ENCODE results near the gene PLA2G1B. TPM values are rescaled to one million over a fixed set of nuclear protein-coding genes. Genes with fewer than 3 reads are reported as not detected.

Gene PLA2G1B
- total and polyA plus RNA-seq, 2 of the 13 experiments (the other 11 are each of a cell fraction or from before 2014, with no cell fraction given), result 0.33 to 1.4 TPM

DNA sequence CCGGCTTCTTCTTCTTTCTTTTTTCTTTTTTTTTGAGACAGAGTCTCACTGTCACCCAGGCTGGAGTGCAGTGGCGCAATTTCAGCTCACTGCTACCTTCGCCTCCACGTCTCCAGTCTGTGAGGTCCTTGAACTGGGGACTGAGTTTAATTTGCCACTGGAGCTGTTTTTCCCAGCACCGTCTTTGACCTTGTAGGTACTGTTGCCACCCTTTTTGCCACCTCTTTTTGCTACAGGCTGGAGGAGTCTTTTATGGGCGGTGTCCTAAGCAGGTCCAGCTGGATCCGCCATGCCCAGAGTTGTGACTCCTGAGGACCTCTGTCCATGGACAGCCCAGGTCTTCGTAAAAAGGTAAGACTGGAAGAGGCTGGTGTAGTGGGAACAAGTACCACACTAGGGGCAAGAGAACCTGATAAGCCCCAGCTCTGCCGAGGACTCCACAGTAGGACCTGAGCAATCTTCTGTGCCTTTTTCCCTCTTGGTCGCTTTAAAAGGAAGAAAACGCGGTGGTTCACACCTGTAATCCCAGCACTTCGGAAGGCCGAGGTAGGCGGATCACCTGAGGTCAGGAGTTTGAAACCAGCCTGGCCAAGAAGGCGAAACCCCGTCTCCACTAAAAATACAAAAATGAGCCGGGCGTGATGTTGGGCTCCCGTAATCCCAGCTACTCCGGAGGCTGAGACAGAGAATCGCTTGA lies 36.8 kb downstream of the PLA2G1B start (continued):
- TF ChIP-seq LCORL (IDR thresholded peaks at IDR 0.05) (no peak), LCORL (CRISPR knock-in tag; IDR thresholded peaks at IDR 0.05) (0 out of 2 replicates have a peak, but pooled peaks have one; percentile 35), ZNF121 (CRISPR knock-in tag; IDR thresholded peaks at IDR 0.05) (no peak; the same call in 1 of the 2 replicates), ZNF335 (CRISPR knock-in tag; IDR thresholded peaks at IDR 0.05) (no peak), GATAD2A (CRISPR knock-in tag; IDR thresholded peaks at IDR 0.05) (peak; percentile 9; the same call in 1 of the 2 replicates), IRX3 (CRISPR knock-in tag; IDR thresholded peaks at IDR 0.05; ENCODE audit: borderline replicate concordance, low read depth) (no peak), ZNF441 (CRISPR knock-in tag; IDR thresholded peaks at IDR 0.05; ENCODE audit: borderline replicate concordance) (no peak), CEBPG (CRISPR knock-in tag; IDR thresholded peaks at IDR 0.05) (peak; percentile 54; the same call in 1 of the 2 replicates), ZBTB20 (CRISPR knock-in tag; IDR thresholded peaks at IDR 0.05; ENCODE audit: borderline replicate concordance, low read depth) (no peak), ISL2 (CRISPR knock-in tag; IDR thresholded peaks at IDR 0.05) (0 out of 2 replicates have a peak, but pooled peaks have one; percentile 18), KDM2A (CRISPR knock-in tag; IDR thresholded peaks at IDR 0.05; ENCODE audit: borderline replicate concordance, low read depth) (peak; percentile 60; the same call in 1 of the 2 replicates), MED1 (CRISPR knock-in tag; IDR thresholded peaks at IDR 0.05) (peak; percentile 35; the same call in 1 of the 2 replicates), NFYB (CRISPR knock-in tag; IDR thresholded peaks at IDR 0.05) (0 out of 2 replicates have a peak, but pooled peaks have one; percentile 18), HDAC1 (CRISPR knock-in tag; IDR thresholded peaks at IDR 0.05) (peak; percentile 17), RARA (CRISPR knock-in tag; IDR thresholded peaks at IDR 0.05) (peak; percentile 48), ZNF788 (CRISPR knock-in tag; IDR thresholded peaks at IDR 0.05; ENCODE audit: borderline replicate concordance) (no peak; the same call in 1 of the 2 replicates), ZNF432 (CRISPR knock-in tag; IDR thresholded peaks at IDR 0.05; ENCODE audit: borderline replicate concordance) (no peak), ZNF274 (CRISPR knock-in tag; IDR thresholded peaks at IDR 0.05) (no peak), ZNF230 (CRISPR knock-in tag; IDR thresholded peaks at IDR 0.05) (0 out of 2 replicates have a peak, but pooled peaks have one; percentile 40), NKX3-1 (CRISPR knock-in tag; IDR thresholded peaks at IDR 0.05) (0 out of 2 replicates have a peak, but pooled peaks have one; percentile 47), HMG20B (CRISPR knock-in tag; conservative IDR thresholded peaks at IDR 0.05) (no peak), NFE2L1 (CRISPR knock-in tag; IDR thresholded peaks at IDR 0.05; ENCODE audit: borderline replicate concordance) (no peak), ZSCAN12 (CRISPR knock-in tag; IDR thresholded peaks at IDR 0.05) (no peak), ZNF776 (CRISPR knock-in tag; IDR thresholded peaks at IDR 0.05) (no peak), ZNF563 (CRISPR knock-in tag; IDR thresholded peaks at IDR 0.05) (no peak)
- TF ChIP-seq, protein P1, sequence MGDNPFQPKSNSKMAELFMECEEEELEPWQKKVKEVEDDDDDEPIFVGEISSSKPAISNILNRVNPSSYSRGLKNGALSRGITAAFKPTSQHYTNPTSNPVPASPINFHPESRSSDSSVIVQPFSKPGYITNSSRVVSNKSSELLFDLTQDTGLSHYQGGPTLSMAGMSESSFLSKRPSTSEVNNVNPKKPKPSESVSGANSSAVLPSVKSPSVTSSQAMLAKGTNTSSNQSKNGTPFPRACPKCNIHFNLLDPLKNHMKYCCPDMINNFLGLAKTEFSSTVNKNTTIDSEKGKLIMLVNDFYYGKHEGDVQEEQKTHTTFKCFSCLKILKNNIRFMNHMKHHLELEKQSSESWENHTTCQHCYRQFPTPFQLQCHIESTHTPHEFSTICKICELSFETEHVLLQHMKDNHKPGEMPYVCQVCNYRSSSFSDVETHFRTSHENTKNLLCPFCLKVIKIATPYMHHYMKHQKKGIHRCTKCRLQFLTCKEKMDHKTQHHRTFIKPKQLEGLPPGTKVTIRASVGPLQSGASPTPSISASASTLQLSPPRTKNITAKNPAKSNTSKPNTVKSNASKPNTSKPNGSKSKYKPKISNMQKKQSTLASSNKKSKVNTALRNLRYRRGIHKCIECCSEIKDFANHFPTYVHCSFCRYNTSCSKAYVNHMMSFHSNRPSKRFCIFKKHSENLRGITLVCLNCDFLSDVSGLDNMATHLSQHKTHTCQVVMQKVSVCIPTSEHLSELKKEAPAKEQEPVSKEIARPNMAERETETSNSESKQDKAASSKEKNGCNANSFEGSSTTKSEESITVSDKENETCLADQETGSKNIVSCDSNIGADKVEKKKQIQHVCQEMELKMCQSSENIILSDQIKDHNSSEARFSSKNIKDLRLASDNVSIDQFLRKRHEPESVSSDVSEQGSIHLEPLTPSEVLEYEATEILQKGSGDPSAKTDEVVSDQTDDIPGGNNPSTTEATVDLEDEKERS (CRISPR knock-in tag; IDR thresholded peaks at IDR 0.05), result peak; percentile 73; the same call in 1 of the 2 replicates
- TF ChIP-seq, protein P2, sequence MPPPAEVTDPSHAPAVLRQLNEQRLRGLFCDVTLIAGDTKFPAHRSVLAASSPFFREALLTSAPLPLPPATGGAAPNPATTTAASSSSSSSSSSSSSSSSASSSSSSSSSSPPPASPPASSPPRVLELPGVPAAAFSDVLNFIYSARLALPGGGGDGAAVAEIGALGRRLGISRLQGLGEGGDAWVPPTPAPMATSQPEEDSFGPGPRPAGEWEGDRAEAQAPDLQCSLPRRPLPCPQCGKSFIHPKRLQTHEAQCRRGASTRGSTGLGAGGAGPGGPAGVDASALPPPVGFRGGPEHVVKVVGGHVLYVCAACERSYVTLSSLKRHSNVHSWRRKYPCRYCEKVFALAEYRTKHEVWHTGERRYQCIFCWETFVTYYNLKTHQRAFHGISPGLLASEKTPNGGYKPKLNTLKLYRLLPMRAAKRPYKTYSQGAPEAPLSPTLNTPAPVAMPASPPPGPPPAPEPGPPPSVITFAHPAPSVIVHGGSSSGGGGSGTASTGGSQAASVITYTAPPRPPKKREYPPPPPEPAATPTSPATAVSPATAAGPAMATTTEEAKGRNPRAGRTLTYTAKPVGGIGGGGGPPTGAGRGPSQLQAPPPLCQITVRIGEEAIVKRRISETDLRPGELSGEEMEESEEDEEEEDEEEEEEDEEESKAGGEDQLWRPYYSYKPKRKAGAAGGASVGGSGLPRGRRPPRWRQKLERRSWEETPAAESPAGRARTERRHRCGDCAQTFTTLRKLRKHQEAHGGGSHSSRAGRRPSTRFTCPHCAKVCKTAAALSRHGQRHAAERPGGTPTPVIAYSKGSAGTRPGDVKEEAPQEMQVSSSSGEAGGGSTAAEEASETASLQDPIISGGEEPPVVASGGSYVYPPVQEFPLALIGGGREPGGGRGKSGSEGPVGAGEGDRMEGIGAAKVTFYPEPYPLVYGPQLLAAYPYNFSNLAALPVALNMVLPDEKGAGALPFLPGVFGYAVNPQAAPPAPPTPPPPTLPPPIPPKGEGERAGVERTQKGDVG (CRISPR knock-in tag; IDR thresholded peaks at IDR 0.05; ENCODE audit: borderline replicate concordance), result no peak
